Choroid plexus epithelial cell (primary cell): ENCODE measurements around the gene TRIP4.

ENCODE experiments used
- DNase-seq: peaks from one replicate; pipeline ENCODE4 v3.0.0-alpha.2; 2010; ENCODE audit warnings: low read depth
- H3K4me3 ChIP-seq: 2 replicates; pipeline ENCODE4 v1.5.1; 2011; ENCODE audit warnings: low read depth, mild to moderate bottlenecking, control low read depth, low read length, moderate library complexity
- CTCF ChIP-seq: conservative IDR thresholded peaks from 2 replicates; pipeline ENCODE4 v1.5.1; 2011; ENCODE audit warnings: low read depth, mild to moderate bottlenecking, control low read depth, inconsistent platforms, low read length, moderate library complexity

TRIP4 gene

DNA sequence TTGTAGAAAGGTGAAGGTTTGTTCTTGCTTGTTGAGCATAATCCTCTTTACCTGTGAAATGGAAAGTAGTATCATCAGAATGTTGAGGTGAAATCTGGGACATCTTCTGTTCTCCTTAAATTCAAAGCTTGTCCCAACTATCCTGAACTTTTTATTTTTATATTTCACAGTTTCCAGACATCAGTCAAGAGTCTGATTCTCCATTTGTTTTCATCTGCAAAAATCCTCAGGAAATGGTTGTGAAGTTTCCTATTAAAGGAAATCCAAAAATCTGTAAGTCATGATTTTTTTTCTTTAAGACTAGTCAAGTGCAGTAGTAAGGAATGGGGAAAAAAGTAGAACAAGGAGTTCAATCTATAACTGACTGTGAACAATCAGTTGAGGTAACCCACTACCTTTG lies 57.2 kb downstream of the TRIP4 start:
- no peak for TF ChIP-seq CTCF
- DNase-seq: no peak
- H3K4me3 ChIP-seq: no peak overlapping the region

GRCh38 chr15:64447536-64448315 lies 60.1 kb downstream of the TRIP4 start:
- no peak for TF ChIP-seq CTCF
- H3K4me3 ChIP-seq: no peak overlapping the region
- DNase-seq: no peak

DNA sequence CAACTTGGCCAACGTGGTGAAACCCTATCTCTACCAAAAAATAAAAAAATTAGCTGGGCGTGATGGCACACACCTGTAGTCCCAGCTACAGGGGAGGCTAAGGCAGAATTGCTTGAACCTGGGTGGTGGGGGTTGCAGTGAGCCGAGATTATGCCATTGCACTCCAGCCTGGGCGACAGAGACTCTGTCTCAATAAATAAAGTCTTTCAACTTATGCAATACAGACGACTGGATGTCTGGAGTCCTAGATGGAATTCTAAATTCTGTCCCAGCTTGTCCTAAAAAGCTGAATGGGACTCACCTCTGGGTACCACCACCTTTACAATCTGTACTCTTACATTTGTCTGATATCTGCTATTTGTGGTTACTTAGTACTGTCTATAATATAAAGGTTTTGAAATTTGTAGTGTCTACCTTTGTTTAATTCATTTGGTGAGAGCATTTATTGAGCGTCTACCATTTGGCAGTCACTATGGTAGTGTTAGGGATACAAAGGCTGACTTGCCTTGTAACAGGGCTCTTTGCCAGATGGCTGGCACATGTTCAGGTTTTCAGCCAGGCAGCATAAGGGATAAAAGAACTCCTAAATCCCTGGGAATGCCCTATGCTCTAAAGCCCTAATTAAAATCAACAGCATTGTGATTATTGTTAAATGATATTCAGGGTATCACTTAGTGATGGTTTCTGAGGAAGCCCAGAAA lies 65.5 kb downstream of the TRIP4 start:
- H3K4me3 ChIP-seq: no peak overlapping the region
- no peak for DNase-seq
- TF ChIP-seq CTCF: no peak

DNA sequence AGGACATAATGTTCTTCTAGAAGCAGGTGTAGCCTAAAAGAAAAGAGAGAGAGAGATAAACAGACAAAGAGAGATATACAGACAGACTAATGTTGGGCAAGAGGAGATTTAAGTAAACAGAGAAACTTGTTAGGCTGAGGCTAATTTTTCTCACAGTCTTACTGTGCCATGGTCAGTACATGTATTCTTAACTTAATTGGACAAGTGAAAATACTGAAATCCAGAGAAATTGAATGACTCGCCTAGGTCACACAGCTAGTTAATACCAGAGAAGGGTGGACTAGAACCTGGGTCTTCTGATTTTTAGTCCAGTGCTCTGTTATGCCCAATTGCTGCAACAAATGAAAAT lies 66.0 kb downstream of the TRIP4 start:
- no peak overlapping the region for H3K4me3 ChIP-seq
- no peak for DNase-seq
- no peak for TF ChIP-seq CTCF

DNA sequence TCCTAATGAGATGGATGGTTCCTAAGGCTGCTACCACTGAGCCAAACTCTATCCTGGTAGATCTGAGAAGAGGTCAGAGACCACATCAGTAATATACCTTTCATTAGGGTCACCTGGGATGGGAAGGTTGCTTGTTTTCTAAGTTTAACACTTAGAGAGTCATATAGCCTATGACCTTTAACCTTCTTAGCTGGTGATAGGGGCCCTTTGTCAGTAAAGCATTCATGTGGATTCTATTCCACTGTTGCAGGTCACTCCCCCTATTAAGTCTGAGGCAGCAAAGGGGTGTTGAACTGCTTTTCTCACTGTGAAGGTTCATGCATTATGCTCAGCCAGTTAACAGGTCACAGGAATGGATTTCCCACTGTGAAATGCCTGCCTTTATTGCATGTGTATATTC lies 66.6 kb downstream of the TRIP4 start:
- DNase-seq: no peak
- TF ChIP-seq CTCF: no peak
- no peak overlapping the region for H3K4me3 ChIP-seq

DNA sequence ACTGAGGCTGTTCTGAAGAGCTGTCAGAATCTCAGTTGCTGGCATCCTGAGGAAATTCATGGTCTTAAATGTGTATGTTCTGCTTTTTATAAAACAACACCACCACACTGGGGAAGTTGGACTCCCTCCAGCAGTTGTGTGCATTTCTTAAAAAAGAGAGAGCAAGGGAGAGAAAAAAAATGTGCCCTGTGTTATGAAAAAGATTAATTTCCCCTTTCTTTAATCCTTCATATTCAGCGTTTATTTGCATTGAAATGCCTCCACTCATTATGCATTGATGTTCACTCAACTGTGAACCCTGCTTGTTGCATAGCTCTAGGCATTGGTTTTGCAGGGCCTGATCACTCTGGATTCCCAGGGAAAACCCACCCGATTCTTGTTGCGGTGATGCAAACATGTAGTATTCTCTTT lies 68.3 kb downstream of the TRIP4 start:
- peak; percentile 61 for DNase-seq
- TF ChIP-seq CTCF: no peak
- no peak overlapping the region for H3K4me3 ChIP-seq
